IgD-negative memory B cell (primary cell): ENCODE results near the gene KLK4. TPM values are rescaled to one million over a fixed set of nuclear protein-coding genes. Genes with fewer than 3 reads are reported as not detected.

Experiments
- H3K27ac Mint-ChIP-seq, 3 donors: one replicate each; pipeline ENCODE4 v1.8.0; 2020 to 2022; ENCODE audit warnings: mild to moderate bottlenecking in 3 of 3, mixed read lengths in 3 of 3, moderate library complexity in 1 of 3
- H3K27me3 Mint-ChIP-seq: one replicate; pipeline ENCODE4 v1.8.0; 2021; ENCODE audit warnings: mixed read lengths
- H3K36me3 Mint-ChIP-seq: one replicate; pipeline ENCODE4 v1.8.0; 2020; ENCODE audit warnings: mild to moderate bottlenecking, mixed read lengths
- H3K4me1 Mint-ChIP-seq, 3 donors: one replicate each; pipeline ENCODE4 v1.8.0; 2020 to 2022; ENCODE audit warnings: mixed read lengths in 3 of 3, mild to moderate bottlenecking in 1 of 3
- H3K4me3 Mint-ChIP-seq, 4 donors: one replicate each; pipeline ENCODE4 v1.8.0; 2020 to 2022; ENCODE audit warnings: mild to moderate bottlenecking in 4 of 4, mixed read lengths in 4 of 4, moderate library complexity in 3 of 4
- H3K9me3 Mint-ChIP-seq, 3 donors: one replicate each; pipeline ENCODE4 v1.8.0; 2020 to 2021; ENCODE audit warnings: mixed read lengths in 3 of 3, mild to moderate bottlenecking in 1 of 3
- polyA plus RNA-seq: library from polyadenylated mRNA; unstranded; fragments of 300-500 nt; fragmentation: Illumina TruSeq; gene quantifications from one replicate; pipeline ENCODE4 v1.2.3, GENCODE V29; 2021

The KLK4 gene, protein sequence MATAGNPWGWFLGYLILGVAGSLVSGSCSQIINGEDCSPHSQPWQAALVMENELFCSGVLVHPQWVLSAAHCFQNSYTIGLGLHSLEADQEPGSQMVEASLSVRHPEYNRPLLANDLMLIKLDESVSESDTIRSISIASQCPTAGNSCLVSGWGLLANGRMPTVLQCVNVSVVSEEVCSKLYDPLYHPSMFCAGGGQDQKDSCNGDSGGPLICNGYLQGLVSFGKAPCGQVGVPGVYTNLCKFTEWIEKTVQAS
- not detected for polyA plus RNA-seq

DNA sequence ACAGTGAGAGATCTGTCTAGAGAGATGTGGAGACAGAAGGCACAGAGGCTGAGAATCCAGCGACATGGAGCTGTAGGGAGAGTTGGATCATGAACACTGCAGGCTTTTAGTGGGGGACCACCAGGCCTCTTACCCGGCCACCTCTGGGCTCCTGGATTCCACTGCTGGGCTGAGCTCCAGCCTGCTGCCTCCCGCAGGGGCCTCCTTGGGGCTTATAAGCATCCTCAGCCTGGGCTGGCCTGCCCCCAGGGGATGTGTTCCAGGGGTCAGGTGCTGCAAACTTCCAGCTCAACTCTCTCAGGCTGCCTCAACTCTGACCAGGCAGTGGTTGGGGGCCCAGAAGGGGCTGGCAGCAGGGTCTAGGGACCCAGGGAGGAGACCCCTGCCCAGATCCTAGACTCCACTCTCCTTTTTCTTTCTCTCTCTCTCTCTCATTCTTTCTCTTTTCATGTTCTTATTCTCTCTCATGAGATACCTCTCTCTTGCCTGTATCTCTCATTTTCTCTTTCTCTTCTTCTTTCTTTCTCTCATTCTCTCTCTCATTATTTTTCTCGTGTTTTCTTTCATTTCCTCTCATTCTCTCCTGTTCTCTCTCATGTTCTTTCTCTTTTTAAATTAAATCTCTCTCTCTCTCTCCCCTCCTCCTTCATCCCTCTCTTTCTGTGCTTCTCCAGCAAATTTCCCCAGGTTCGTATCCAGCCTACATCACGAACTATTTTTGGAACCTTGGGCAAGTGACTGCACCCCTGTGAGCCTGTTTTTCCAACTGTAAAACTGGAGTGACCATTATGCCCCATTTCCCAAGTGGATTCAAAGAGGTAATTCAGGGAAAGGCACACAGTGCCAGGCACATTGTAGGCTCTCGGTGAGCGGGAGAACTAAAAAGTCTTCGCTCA, at the start of gene KLK4:
KLK4 (minus strand) TSS at position 190 of the 896 bp plus-strand sequence. CDS start 657 bp downstream, outside the sequence.
- no peak within 1 kb of the TSS for H3K27ac Mint-ChIP-seq
- no peaks in the 10 kb centered on the region for H3K9me3 Mint-ChIP-seq
- peaks cover 0 to 6% (median 2%) of the 10 kb centered on the region in 3 donors for H3K4me1 Mint-ChIP-seq
- H3K36me3 Mint-ChIP-seq, result no peaks in the 10 kb centered on the region
- H3K4me3 Mint-ChIP-seq, result no peak within 1 kb of the TSS
- H3K27me3 Mint-ChIP-seq, result peaks cover 42% of the 10 kb centered on the region

DNA sequence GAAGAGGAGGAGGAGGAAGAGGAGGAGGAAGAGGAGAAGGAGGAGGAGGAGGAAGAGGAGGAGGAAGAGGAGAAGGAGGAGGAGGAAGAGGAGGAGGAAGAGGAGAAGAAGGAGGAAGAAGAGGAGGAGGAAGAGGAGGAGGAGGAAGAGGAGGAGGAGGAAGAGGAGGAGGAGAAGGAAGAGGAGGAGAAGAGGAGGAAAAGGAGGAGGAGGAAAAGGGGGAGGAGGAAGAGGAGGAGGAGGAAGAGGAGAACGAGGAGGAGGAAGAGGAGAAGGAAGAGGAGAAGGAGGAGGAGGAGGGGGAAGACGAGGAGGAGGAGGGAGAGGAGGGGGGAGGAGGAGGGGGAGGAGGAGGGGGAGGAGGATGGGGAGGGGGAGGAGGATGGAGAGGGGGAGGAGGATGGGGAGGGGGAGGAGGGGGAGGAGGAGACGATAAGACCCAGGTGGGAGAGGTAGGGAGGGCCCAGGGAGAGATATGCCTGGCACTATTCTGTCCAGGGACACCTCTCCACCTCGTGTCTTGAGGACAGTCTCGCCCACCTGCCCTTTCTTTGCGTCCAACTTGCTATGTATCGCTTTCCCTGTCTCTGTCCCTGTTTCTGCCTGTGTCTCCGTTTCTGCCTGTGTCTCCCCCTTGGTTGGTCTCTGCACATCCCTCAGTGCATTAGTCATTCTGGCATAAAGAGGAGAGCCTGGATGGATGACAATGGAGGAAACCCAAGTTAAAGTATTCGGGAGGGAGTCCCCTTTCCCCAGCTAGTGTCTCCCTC, 48.7 kb upstream of the KLK4 start:
- Mint-ChIP-seq H3K27me3 (peaks cover 8% of the 10 kb centered on the region), H3K4me1 (peaks cover 0 to 2% (median 0%) of the 10 kb centered on the region in 3 donors), H3K27ac (peak overlapping the region in 1 of 3 donors; percentile 35), H3K36me3 (peaks cover 8% of the 10 kb centered on the region), H3K4me3 (no peak overlapping the region), H3K9me3 (peaks cover 0 to 16% (median 8%) of the 10 kb centered on the region in 3 donors)

- Mint-ChIP-seq H3K4me3 (no peak overlapping the region), H3K36me3 (peaks cover 5% of the 10 kb centered on the region), H3K27me3 (peaks cover 8% of the 10 kb centered on the region), H3K9me3 (peaks cover 0 to 13% (median 8%) of the 10 kb centered on the region in 3 donors), H3K4me1 (peaks cover 0 to 2% (median 0%) of the 10 kb centered on the region in 3 donors), H3K27ac (no peak overlapping the region)
These were observed 46.4 kb upstream of the KLK4 start for GRCh38 chr19:50957587-50957986.

DNA sequence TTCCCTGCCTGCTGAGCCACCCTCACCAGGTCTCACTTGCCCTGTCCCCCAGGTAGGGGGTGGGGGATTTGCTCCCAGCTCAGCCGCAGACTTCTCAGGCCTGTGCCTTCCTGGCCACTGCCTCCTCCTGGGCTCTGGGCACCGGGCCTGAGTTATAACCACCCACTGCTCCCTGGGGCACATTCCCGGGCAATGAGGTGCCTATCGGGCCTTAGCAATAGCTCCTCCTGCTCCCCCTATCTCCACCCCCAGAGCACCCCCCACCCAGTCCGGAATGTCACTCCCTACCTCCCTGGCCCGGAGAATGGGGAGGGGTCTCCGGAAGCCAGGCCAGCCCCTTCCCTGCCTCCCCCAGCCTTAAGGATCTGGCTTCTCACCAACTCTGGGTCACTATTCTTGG, 41.7 kb upstream of the KLK4 start, which contains the start of gene KLK5:
KLK5 (minus strand) TSS at position 129 of the 400 bp plus-strand sequence. CDS start 381 bp downstream, outside the sequence.
- no peak within 1 kb of the TSS for H3K4me3 Mint-ChIP-seq
- H3K27ac Mint-ChIP-seq, result no peak within 1 kb of the TSS
- H3K9me3 Mint-ChIP-seq, result peaks cover 0 to 6% (median 1%) of the 10 kb centered on the region in 3 donors
- peaks cover 5% of the 10 kb centered on the region for H3K27me3 Mint-ChIP-seq
- H3K36me3 Mint-ChIP-seq, result no peaks in the 10 kb centered on the region
- H3K4me1 Mint-ChIP-seq, result no peaks in the 10 kb centered on the region

DNA sequence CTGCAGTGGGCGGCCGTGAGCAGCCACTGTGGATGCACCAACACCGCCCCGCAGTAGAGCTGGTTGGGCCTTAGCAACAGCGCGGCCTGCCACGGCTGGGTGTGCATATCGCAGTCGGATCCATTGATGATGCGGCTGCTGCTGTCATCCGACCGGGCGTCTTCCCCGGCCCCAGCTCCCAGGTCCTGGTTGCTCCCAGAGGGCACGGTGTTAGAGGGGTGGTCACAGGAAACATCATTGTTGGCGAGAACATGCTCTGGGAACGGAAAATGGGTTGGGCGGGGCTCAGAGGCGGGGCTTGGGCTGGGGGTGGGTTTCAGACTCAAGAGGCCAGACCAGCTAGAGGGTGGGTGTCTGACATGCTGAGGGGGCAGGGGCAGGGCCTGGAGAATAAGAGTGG, 38.7 kb upstream of the KLK4 start:
- peaks cover 0 to 14% (median 1%) of the 10 kb centered on the region in 3 donors for H3K9me3 Mint-ChIP-seq
- no peaks in the 10 kb centered on the region for H3K36me3 Mint-ChIP-seq
- no peak overlapping the region for H3K4me3 Mint-ChIP-seq
- H3K27me3 Mint-ChIP-seq, result peaks cover 1% of the 10 kb centered on the region
- H3K4me1 Mint-ChIP-seq, result no peaks in the 10 kb centered on the region
- no peak overlapping the region for H3K27ac Mint-ChIP-seq

- H3K4me3 Mint-ChIP-seq, result no peak overlapping the region
- no peaks in the 10 kb centered on the region for H3K4me1 Mint-ChIP-seq
- no peaks in the 10 kb centered on the region for H3K36me3 Mint-ChIP-seq
- H3K27ac Mint-ChIP-seq, result no peak overlapping the region
- peaks cover 0 to 14% (median 1%) of the 10 kb centered on the region in 3 donors for H3K9me3 Mint-ChIP-seq
- H3K27me3 Mint-ChIP-seq, result peaks cover 4% of the 10 kb centered on the region
These were observed 35.9 kb upstream of the KLK4 start for GRCh38 chr19:50947123-50947522.

- Mint-ChIP-seq H3K27ac (no peak overlapping the region), H3K36me3 (no peaks in the 10 kb centered on the region), H3K27me3 (peaks cover 6% of the 10 kb centered on the region), H3K4me3 (peak overlapping the region in 1 of 4 donors; percentile 75), H3K9me3 (peaks cover 1 to 12% (median 2%) of the 10 kb centered on the region in 3 donors), H3K4me1 (no peaks in the 10 kb centered on the region)
These were observed 33.6 kb upstream of the KLK4 start for GRCh38 chr19:50944795-50945194.

GRCh38 chr19:50943074-50943828, 32.1 kb upstream of the KLK4 start:
- H3K36me3 Mint-ChIP-seq, result no peaks in the 10 kb centered on the region
- H3K27me3 Mint-ChIP-seq, result peaks cover 6% of the 10 kb centered on the region
- H3K4me1 Mint-ChIP-seq, result no peaks in the 10 kb centered on the region
- no peak overlapping the region for H3K27ac Mint-ChIP-seq
- peaks cover 2 to 12% (median 6%) of the 10 kb centered on the region in 3 donors for H3K9me3 Mint-ChIP-seq
- no peak overlapping the region for H3K4me3 Mint-ChIP-seq

DNA sequence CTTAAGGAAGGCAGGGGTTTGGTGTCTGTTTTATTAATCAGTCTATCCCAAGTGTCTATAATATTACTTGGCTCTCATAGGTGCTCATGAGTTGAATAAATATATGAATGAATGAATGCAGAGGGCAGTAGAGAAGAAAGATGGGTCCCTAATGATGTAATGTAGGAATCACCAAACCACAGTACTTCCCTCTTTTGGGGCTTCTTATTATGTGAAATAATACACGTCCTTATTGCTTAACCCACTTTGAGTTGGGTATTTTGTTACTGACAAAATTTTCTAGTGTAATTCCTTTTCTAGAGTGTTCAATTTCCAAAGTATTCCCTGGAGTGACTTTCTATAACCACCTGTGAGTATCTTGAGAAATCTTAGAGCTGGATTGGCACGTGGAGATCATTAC, 28.4 kb upstream of the KLK4 start:
- no peak overlapping the region for H3K27ac Mint-ChIP-seq
- no peak overlapping the region for H3K4me3 Mint-ChIP-seq
- H3K27me3 Mint-ChIP-seq, result peaks cover 8% of the 10 kb centered on the region
- H3K36me3 Mint-ChIP-seq, result no peaks in the 10 kb centered on the region
- H3K9me3 Mint-ChIP-seq, result peaks cover 2 to 6% (median 4%) of the 10 kb centered on the region in 3 donors
- no peaks in the 10 kb centered on the region for H3K4me1 Mint-ChIP-seq

GRCh38 chr19:50933640-50934039, 22.4 kb upstream of the KLK4 start:
- no peak overlapping the region for H3K4me3 Mint-ChIP-seq
- H3K27ac Mint-ChIP-seq, result no peak overlapping the region
- peaks cover 0 to 2% (median 0%) of the 10 kb centered on the region in 3 donors for H3K4me1 Mint-ChIP-seq
- peaks cover 22% of the 10 kb centered on the region for H3K27me3 Mint-ChIP-seq
- H3K36me3 Mint-ChIP-seq, result no peaks in the 10 kb centered on the region
- H3K9me3 Mint-ChIP-seq, result no peaks in the 10 kb centered on the region

- Mint-ChIP-seq H3K4me3 (no peak overlapping the region), H3K36me3 (no peaks in the 10 kb centered on the region), H3K27ac (no peak overlapping the region), H3K4me1 (peaks cover 0 to 2% (median 0%) of the 10 kb centered on the region in 3 donors), H3K27me3 (peaks cover 22% of the 10 kb centered on the region), H3K9me3 (no peaks in the 10 kb centered on the region)
These were observed 21.5 kb upstream of the KLK4 start for GRCh38 chr19:50932690-50933083.

DNA sequence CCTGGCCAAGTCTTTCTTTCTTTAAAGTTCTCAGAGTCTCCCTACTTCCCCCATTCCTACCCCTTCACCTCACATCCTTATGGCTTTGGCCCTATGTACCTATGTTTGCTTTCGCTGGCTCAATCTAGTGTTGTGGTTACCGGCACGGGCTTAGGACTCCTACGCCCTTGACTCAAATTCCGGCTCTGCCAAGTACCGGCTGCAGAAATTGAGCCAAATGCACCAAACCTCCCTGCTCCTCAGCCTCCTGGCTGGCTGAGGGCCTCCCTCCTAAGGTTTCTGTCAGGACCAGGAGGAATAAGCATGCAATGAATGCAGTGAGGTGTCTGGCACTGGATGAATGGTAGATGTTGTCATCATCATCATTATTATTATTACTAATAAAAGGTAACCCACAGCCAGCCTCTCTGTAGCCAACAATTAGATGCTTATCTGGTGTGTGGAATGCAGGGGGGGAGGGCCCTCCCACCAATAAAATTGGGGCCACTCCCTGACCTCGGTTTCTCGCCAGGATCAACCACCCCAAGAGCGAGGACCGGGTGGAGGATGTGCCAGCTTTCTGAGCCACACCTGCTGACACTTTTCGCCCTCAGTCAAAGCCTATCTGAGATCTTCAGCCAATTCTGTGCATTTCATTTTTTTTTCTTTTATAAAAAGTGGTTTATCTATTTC, 21.0 kb upstream of the KLK4 start:
- Mint-ChIP-seq H3K36me3 (no peaks in the 10 kb centered on the region), H3K27me3 (peaks cover 26% of the 10 kb centered on the region), H3K4me3 (no peak overlapping the region), H3K4me1 (peaks cover 0 to 2% (median 0%) of the 10 kb centered on the region in 3 donors), H3K9me3 (no peaks in the 10 kb centered on the region), H3K27ac (no peak overlapping the region)

DNA sequence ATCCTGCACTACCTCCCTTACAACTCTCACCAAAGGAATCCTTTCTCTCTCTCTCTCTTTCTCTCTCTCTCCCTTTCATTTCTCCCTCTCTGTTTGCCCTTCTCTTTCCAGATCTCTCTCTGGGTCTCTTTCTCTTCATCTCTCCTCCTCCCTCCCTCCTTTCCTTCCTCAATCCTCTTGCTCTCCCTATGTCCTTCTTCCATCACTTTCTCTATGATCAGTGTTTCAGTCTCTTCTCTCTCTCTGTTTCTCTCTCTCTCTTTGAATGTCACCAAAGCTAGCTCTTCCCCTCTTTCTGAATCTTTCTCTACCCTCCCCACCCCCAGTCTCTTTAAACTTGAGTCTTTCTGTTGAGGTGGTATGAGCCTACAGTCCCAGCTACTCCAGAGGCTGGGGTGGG, 19.8 kb upstream of the KLK4 start:
- Mint-ChIP-seq H3K27ac (no peak overlapping the region), H3K4me3 (no peak overlapping the region), H3K4me1 (peaks cover 0 to 2% (median 0%) of the 10 kb centered on the region in 3 donors), H3K27me3 (peaks cover 26% of the 10 kb centered on the region), H3K36me3 (no peaks in the 10 kb centered on the region), H3K9me3 (no peaks in the 10 kb centered on the region)

- H3K36me3 Mint-ChIP-seq, result no peaks in the 10 kb centered on the region
- no peak overlapping the region for H3K27ac Mint-ChIP-seq
- H3K4me1 Mint-ChIP-seq, result peaks cover 0 to 2% (median 0%) of the 10 kb centered on the region in 3 donors
- peaks cover 29% of the 10 kb centered on the region for H3K27me3 Mint-ChIP-seq
- H3K4me3 Mint-ChIP-seq, result no peak overlapping the region
- no peaks in the 10 kb centered on the region for H3K9me3 Mint-ChIP-seq
These were observed 17.6 kb upstream of the KLK4 start for GRCh38 chr19:50928831-50929230.
